NCI-H345 treated with DMSO at 0.1 percent for 48 hours (cell line): Measurements from ENCODE around the gene RARG.

ENCODE experiments used
- DNase-seq: peaks from one replicate; lab custom pipeline; 2025; ENCODE audit not compliant: unreplicated experiment; lab: John Stamatoyannopoulos, UW

RARG gene

DNA sequence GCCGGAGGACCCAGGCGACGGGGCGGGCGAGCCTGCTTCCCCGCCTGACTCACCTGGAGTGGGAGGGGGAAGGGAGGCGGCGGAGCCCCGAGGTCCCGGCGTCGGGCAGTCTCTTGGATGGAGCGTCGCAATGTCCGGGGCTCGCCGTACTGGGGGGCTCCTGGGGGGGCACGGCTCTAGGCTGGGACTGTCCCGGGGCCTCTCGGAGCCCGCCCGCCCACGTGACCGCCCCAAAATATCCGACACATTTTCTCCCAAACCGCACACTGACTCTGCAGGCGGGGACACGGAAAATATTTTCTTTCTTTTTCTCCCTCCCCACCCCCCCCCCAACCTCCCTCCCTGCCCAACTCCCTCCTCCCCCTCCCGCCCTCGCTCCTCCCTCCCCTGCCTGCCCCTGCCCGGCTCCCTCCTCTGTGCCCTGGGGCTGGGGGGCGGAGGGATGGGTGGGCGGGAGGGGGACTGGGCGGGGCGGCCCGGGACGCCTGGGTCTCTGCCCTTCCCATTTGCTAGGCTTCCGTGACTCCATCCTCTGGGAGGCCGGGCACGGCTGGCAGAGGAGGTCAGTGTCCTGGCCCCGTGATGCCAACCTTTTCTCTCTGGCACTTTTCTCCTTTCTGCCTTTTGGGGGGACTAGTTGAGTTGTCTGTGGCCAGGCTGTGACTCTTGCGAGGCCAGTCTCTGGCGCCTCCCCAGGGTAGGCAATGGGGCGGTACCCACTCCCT lies at the start of gene RARG:
RARG (minus strand) TSS at position 289 of the 725 bp plus-strand sequence. CDS start 4,664 bp downstream, outside the sequence.
- no peak for DNase-seq

DNA sequence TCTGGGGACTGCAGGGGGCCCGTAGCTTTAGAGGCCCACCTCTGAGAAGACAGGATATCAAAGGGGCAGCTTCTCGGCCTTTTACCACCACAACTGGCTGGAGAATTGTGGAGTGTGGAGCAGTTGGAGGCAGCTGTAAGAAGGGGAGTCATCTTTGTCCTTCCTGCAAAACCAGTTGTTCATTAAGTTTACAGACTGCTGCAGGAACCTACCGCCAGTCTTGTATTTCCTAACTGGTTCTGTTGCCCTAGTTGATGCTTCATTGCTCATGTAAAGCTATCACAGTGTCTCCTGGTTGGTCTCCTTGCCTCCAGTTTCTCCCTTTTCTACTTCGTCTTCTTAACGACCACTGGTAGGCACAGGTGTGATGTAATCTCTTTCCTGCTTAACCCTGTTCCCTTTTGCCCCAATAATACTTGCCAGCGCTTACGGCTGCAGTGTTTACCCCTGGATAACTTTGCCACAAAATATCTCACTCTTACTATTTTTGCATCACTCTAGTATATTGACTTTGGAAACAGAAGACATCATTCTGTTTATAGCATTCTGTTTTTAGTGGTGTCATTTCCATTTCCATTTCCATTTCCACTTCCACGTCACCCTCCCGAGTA lies 48.0 kb upstream of the RARG start:
- DNase-seq, result no peak

DNA sequence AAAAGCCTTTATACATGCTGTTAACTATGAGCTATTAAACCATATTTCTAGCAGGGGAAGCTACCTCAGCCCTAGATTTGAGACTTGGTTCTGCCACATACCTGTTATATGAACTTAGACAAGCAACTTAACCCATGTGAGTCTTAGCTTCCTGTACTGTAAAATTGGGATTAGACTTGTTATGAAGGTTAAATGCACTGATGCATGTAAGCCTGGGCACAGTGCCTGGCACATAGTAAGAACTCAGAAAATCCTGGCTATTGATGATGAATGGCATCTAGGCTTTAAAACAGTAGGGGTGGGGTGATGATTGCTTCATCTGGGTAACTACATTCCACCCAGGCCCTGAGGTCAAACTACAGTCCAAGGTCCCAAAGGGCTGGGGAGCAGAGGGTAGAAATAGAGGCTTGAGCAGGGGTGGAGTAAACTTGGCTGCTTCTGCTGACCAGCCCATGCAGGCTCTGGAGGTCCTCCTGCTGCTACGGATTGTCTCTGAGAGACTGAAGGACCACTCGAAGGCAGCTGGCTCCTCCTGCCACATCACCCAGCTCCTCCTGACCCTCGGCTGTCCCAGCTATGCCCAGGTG lies 47.4 kb upstream of the RARG start:
- DNase-seq, result no peak

DNA sequence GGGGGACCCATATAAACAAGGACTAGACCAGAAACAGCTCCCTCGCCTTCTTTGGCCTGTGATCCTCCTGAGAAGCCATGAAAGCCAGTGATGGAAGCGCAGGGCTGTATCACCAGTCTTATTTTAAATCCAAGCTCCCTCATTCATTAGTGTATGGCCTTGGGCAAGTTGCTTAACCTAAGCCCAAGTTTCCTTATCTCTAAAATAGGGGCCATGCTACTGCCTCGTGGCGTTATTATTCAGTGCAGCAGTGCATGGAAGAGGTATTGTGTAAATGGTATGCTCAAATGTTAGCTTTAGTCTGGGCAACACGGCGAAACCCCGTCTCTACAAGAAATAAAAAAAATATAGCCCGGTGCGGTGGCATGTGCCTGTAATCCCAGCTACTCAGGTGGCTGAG lies 46.0 kb upstream of the RARG start:
- no peak for DNase-seq

DNA sequence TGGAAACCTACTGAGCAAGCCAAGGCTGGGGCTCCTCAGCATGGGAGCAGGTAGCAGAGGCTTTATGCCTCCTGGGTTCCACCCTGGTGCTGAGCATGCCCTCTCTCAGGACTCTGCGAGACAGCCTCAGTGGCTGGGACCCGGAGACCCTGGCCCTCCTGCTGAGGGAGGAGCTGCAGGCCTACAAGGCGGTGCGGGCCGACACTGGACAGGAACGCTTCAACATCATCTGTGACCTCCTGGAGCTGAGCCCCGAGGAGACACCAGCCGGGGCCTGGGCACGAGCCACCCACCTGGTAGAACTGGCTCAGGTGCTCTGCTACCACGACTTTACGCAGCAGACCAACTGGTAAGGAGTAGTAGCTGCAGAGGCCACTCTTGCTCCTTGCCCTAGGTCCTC lies 44.5 kb upstream of the RARG start:
- no peak for DNase-seq

DNA sequence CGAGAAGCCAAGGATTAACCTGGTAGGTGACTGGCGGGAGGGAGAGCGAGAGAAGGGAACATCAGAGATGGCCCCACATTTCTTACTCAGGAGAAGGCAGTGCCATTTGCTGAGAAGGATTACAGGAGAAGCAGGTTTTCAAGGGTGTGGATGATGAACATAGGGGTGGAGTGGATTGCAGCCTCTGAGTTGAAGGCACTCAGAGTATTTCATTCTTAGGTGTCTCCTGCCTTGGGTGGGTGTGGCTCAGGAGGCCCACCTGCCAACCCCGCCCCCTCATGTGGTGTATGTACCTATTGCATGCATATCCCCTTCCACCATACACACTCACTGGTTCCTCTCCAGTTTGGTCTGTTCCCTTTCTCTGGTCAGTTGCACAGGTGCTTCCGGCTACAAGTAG lies 42.4 kb upstream of the RARG start:
- DNase-seq, result no peak

DNA sequence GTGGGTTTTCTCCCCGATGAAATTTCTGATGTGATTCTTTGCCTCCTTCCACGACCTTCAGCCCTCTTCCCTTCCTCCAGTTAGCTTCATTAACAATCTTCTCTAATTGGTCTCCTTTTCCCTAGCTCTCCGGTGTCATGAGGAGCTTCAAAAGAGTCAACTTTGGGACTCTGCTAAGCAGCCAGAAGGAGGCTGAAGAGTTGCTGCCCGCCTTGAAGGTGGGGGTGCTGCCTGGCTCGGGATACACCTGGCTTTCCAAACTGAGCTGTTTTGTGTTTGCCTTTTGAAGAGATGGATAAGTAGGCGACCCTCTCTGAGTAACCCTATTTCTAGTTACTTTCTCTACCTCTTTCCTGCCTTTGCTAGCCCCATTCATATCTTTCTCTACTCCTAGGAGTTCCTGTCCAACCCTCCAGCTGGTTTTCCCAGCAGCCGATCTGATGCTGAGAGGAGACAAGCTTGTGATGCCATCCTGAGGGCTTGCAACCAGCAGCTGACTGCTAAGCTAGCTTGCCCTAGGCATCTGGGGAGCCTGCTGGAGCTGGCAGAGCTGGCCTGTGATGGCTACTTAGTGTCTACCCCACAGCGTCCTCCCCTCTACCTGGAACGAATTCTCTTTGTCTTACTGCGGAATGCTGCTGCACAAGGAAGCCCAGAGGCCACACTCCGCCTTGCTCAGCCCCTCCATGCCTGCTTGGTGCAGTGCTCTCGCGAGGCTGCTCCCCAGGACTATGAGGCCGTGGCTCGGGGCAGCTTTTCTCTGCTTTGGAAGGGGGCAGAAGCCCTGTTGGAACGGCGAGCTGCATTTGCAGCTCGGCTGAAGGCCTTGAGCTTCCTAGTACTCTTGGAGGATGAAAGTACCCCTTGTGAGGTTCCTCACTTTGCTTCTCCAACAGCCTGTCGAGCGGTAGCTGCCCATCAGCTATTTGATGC lies 36.9 kb upstream of the RARG start:
- no peak for DNase-seq

DNA sequence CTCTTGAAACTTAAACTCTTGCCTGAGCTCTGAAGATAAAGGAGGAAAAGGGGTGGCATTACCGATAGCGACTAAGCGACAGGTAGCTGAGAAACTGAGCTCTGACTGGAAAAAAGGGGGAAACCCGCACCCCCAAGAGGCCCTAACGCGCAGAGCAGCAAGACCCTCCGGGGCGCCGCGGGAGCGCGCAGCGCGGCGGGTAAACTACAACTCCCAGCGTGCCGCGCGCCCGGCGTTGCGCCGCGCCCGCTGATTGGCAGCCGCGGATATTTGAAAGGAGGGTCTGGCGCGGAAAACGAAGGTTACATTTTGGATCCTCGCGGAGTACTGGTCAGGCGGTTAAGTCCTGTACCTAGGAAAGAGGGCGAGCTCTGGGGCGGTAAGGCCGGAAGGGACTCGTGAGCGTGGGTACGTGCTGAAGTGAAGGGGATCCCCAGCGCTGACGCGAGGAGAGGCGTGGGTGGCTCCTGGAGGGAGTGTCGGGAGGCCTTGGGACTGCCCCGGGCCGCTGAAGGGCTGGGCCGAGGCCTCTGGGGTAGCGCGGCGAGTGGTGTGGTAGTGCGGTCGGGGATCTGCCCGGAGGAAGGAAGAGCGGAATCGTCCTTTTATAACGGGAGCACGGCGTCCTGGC lies 36.1 kb upstream of the RARG start, which contains the start of gene ESPL1:
ESPL1 (plus strand) TSS at position 301 of the 631 bp plus-strand sequence. CDS start 468 bp downstream, outside the sequence.
- peak; percentile 51 for DNase-seq

DNA sequence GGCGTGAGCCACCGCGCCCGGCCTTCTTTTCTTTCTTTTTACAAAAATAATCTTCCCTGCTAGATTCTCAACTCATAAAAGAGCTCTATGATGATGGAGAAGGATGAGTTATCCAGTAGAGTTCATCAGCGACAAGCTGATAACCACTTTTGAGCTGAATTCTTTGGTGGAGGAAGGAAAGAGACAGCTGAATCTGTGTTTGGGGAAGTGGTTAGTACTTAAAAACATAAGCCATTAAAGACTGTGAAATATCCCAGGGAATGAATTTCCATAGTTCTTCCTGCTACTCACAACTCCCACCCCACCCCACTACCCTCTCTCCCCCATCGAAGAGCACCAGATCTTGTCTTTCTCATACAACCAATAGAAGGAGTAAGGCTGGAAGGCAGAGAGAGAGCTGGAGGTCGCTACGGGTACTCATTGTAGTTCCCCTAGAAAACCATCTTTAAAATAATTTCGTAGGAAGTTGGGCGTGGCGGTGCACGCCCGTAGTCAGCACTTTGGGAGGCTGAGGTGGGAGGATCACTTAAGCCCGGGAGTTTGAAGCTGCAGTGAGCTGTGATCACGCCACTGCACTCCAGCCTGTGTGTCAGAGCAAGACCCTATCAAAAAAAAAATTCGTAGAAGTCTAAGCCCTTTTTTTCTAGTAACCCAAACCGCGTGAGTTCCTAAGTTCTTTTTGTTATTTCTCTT lies 35.4 kb upstream of the RARG start:
- no peak for DNase-seq

DNA sequence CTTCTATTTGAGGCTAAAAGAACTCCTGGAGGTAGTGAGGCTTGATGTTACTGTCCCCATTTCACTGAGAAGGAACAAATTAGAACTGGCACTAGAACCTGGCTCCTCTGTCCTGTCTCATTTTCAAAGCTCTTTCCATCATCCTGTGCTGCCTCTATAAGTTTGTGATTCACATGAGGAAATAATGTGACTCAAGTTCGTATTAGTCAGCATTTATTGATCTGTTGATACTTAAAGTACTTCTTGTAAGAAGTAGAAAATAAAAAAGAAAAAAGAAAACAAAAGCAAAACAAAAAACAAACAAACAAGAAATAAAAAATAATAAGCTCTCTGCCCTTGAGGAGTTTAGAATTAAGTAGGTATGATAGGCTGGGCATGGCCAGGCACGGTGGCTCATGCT lies 33.8 kb upstream of the RARG start:
- DNase-seq, result no peak

DNA sequence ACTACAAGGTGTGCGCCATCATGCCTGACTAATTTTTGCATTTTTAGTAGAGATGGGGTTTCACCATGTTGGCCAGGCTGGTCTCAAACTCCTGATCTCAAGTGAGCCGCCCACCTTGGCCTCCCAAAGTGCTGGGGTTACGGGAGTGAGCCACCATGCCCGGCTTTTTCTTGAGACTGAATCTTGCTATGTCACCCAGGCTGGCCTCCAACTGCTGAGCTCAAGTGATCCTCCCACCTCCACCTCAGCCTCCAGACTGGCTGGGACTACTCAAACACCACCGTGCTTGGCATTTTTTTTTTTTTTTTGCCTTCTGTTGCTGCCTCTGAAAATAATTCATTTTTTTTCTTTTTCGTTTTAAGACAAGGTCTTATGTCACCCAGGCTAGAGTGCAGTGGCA lies 27.9 kb upstream of the RARG start:
- no peak for DNase-seq

DNA sequence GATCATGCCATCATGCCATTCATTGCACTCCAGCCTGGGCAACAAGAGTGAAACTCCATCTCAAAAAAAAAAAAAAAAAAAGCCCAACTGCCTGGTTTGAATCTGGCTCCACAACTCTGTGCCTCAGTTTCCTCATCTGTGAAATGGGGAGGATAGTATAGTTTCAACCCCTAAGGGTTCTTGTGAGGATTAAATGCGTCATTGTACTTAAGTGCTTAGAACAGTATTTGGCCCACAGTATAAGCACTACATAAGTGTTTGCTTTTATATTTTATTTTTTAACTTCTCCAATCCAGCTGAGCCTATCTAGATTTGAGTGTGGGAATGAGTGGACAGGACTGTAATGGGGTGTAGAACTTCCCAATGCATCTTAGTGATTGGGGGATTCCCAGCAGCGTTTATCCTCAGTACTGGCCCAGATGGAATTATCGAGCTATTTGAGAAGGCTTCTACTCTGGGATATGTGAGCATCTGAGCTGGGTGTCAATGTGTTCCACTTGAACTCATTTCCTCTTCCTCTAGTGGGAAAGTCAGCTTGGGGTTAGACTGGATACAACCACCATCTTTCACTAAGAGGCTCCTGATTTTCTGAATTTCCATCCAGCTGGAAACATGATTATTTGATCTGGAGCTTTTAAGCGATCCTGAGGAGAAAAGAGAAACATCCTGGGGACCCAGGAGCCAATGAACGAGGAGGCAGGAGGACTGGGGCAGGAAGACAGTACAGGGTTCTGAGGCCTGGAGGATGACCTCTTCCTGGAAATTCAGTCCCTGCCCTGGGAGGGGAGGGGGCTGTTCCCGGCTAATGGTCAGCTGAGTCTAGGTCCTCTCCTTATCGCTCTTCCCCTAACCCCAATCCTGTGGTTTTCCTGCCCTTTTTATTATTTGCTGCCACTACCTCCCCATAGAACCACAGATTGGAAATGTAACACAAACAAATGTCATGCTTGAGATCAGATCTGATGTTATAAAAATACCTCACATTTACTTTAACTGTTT lies 26.8 kb upstream of the RARG start:
- DNase-seq, result no peak

DNA sequence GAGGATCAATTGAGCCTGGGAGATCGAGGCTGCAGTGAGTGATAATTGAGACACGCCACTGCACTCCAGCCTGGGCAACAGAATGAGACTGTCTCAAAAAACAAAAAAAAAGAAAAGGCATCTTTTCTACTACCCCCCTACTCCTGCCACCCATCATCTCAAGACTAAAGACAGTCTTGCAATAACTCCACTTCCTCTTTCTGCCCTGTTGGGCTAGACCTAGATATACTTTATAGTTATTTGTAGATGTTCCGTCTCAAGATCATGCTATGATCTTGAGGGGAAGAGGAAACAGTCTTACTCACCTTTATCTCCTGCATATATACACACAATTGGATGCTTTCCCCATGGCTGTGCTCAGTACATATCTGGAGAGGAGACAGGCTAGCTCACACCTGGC lies 24.0 kb upstream of the RARG start:
- no peak for DNase-seq

DNA sequence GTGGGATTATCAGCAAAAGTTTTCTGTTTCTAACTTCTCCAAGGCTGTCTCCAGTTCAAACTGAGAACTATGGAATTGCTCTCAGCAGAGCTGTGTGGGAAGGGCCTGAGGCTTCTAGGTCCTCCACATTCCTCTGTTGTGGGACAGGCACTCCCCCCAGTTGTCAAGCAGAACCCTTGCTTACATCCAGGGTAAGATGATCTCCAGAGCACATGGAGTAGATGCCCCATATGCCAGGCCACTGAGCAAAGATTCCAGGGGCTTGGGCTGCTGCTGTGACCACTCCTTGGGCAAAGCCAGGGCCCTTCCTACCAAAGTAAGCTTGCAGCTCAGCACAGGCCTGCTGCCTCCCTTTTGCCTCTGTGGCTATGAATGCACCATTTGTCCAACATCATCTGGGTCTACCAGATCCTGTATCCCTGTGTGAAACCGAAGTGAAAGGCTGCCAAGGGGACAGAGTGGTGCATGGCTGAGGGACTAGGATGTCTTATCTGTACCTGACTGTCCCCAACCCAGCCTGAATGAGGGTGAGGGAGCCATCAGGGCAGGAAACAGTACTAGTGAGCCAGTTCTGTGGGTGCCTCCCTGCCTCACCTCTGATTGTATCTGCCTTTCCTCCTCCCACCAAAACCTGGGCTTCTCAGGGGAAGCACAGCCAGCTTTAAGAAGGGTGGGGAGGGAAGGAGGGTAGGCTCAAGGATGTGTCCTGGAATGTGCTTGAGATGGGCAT lies 23.0 kb upstream of the RARG start:
- DNase-seq, result no peak

DNA sequence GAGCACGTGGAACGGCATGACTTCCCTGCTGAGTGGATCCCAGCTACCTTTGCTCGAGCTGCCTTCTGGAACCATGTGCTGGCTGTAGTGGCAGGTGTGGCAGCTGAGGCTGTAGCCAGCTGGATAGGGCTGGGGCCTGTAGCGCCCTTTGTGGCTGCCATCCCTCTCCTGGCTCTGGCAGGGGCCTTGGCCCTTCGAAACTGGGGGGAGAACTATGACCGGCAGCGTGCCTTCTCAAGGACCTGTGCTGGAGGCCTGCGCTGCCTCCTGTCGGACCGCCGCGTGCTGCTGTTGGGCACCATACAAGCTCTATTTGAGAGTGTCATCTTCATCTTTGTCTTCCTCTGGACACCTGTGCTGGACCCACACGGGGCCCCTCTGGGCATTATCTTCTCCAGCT lies 21.3 kb upstream of the RARG start:
- no peak for DNase-seq

DNA sequence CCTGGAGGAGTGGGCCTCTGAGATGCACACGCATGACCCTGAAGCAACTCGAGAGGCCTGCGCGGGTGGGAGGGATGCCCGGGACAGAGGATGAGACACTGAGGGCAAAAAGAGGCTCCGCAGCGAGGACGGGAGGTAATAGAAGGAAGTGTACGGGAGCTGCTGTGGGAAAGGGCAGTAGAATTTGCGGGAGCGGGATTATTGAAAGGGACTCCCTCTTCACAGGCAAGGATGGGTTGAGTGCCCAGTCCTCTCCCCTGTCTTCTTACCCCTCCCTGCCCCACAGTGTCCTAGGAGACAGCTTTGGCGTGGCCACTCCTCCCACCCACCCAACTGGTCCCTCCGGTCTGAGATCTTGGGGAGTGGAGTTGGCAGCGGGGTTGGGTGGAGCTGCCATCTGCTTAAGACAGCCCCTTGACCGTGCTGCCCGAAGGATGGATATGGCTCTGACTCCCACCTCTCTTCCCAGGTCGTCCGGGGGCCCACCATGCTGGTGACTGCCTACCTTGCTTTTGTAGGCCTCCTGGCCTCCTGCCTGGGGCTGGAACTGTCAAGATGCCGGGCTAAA lies 20.4 kb upstream of the RARG start:
- no peak for DNase-seq

DNA sequence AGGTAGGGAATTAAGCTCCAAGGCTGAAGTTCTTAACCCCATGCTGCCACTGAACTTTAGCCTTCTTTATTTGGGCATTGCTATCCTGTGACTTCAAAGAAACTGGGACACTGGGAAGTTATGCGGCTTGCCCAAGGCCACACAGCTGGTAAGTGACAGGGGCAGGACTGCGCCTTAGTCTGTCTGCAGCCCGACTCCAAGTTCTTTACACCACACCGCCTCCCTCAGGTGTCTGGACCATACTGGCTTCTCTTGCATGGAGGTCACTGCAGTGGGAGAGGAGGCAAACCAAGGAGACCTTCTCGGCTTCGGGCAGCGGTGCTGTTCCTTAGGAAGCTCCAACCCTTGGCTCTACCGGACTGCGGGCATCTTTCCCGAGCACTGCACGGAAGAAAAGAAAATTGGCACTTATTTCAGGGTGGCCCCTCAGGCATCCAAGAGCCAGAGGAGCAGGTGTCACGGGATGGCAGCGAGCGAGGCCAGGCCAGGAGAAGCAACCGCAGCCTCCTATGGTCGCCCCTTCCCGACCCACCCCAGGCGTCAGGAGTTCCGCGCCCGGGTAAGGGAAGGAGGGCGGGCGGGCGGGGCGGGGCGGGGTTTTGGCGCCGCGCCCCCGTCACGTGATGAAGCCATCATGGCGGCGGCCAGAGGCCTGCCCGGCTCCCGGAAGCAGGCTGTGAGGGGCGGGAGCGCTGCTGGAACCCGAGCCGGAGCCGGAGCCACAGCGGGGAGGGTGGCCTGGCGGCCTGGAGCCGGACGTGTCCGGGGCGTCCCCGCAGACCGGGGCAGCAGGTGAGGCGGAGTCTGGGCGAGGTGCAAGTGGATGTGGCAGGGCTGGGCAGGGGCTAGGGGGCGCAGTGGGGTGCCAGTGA lies 19.7 kb upstream of the RARG start:
- peak; percentile 35 for DNase-seq
